ENCODE data around the gene PVALEF. TPM values are rescaled to one million over a fixed set of nuclear protein-coding genes. Genes with fewer than 3 reads are reported as not detected.

The PVALEF gene
- total RNA-seq, 1 experiment from 2014 or later: not detected

DNA sequence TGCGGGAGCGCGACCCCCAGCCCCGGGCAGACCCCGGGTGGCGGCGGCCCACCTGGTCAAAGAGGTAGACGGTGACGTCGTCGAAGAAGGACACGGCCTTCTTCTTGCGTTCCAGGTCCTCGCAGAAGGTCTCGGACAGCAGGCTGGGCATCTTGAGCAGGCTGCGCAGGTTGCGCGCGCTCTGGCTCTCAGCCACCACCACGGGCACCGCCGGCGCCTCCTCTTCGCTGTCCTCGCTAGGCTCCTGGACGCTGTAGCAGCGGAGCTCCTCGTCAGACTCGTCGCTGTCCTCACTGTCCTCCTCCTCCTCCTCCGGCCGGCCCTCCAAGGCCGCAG is 45.2 kb upstream of the PVALEF start:
- POLR2A ChIA-PET: no interaction called here
- TF ChIP-seq TCF7L2 (IDR thresholded peaks at IDR 0.05; ENCODE audit: low read depth, low read length) (no peak), REST (IDR thresholded peaks at IDR 0.05; ENCODE audit: insufficient read depth in 1 of 2, low read depth in 2 of 2, low read length in 1 of 2) (0 out of 4 replicates have a peak, but pooled peaks of 1 of the 2 experiments have one; percentile 3)
- TF ChIP-seq, protein P1, sequence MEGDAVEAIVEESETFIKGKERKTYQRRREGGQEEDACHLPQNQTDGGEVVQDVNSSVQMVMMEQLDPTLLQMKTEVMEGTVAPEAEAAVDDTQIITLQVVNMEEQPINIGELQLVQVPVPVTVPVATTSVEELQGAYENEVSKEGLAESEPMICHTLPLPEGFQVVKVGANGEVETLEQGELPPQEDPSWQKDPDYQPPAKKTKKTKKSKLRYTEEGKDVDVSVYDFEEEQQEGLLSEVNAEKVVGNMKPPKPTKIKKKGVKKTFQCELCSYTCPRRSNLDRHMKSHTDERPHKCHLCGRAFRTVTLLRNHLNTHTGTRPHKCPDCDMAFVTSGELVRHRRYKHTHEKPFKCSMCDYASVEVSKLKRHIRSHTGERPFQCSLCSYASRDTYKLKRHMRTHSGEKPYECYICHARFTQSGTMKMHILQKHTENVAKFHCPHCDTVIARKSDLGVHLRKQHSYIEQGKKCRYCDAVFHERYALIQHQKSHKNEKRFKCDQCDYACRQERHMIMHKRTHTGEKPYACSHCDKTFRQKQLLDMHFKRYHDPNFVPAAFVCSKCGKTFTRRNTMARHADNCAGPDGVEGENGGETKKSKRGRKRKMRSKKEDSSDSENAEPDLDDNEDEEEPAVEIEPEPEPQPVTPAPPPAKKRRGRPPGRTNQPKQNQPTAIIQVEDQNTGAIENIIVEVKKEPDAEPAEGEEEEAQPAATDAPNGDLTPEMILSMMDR (IDR thresholded peaks at IDR 0.05): no peak; the same call in 1 of the 2 replicates
- Histone ChIP-seq H3K27me3 (ENCODE audit: control insufficient read depth, insufficient read depth, low read length) (no peaks in the 10 kb centered on the region), H3K36me3 (ENCODE audit: control insufficient read depth, insufficient read depth, low read length) (no peaks in the 10 kb centered on the region), H3K4me3 (ENCODE audit: low read depth in 2 of 2, low read length in 2 of 2) (peak overlapping the region in 1 of 2 experiments; percentile 52; a peak in 2 of 4 replicates), H3K4me1 (ENCODE audit: control insufficient read depth, insufficient read depth, low read length) (peaks cover 32% of the 10 kb centered on the region), H3K9me3 (ENCODE audit: control insufficient read depth, insufficient read depth, low read depth, low read length) (no peaks in the 10 kb centered on the region), H3K27ac (ENCODE audit: low read length) (0 out of 2 replicates have a peak overlapping the region, but pooled peaks have one; percentile 48)
- no TSS peak for BruUV-seq (replicated peaks)
- in situ Hi-C loops (cut with HindIII; ENCODE audit: low pct_unique_long_range_greater_than_20kb, low sequenced_read_pairs) (no loop called here), intact Hi-C loops (cut with micrococcal nuclease; ENCODE audit: unreplicated experiment) (no loop called here)
- no peak for DNase-seq (ENCODE audit: low read depth, low spot score)
- CTCF ChIA-PET: no interaction called here
- no peak for ATAC-seq

- Histone ChIP-seq H3K36me3 (ENCODE audit: control insufficient read depth, insufficient read depth, low read length) (no peaks in the 10 kb centered on the region), H3K4me3 (ENCODE audit: low read depth in 2 of 2, low read length in 2 of 2) (no peak overlapping the region), H3K4me1 (ENCODE audit: control insufficient read depth, insufficient read depth, low read length) (peaks cover 37% of the 10 kb centered on the region), H3K27ac (ENCODE audit: low read length) (no peak overlapping the region), H3K27me3 (ENCODE audit: control insufficient read depth, insufficient read depth, low read length) (no peaks in the 10 kb centered on the region), H3K9me3 (ENCODE audit: control insufficient read depth, insufficient read depth, low read depth, low read length) (no peaks in the 10 kb centered on the region)
- DNase-seq (ENCODE audit: low read depth, low spot score) (no peak), ATAC-seq (no peak)
- no TSS peak for BruUV-seq (replicated peaks)
- CTCF ChIA-PET: no interaction called here
- POLR2A ChIA-PET: no interaction called here
- in situ Hi-C loops (cut with HindIII; ENCODE audit: low pct_unique_long_range_greater_than_20kb, low sequenced_read_pairs) (no loop called here), intact Hi-C loops (cut with micrococcal nuclease; ENCODE audit: unreplicated experiment) (no loop called here)
- TF ChIP-seq POLR2AphosphoS5 (IDR thresholded peaks at IDR 0.05; ENCODE audit: low read depth, low read length) (no peak), TCF7L2 (IDR thresholded peaks at IDR 0.05; ENCODE audit: low read depth, low read length) (no peak), SIN3A (IDR thresholded peaks at IDR 0.05; ENCODE audit: borderline replicate concordance, insufficient read depth, low read depth, low read length) (no peak), REST (IDR thresholded peaks at IDR 0.05; ENCODE audit: insufficient read depth in 1 of 2, low read depth in 2 of 2, low read length in 1 of 2) (no peak)
- TF ChIP-seq, protein P1 (IDR thresholded peaks at IDR 0.05): peak; percentile 46; the same call in 1 of the 2 replicates
Observed at GRCh38 chr17:81120695-81121621, 44.3 kb upstream of the PVALEF start.

Data from Panc1 (cell line).